GM19025 (cell line): Measurements from ENCODE around the gene HSPG2.

Experiments
- ATAC-seq: cut with Tn5 transposase; IDR thresholded peaks from one replicate; pipeline ENCODE4 v1.9.1; 2021; ENCODE audit warnings: mild to moderate bottlenecking, low read depth, moderate library complexity; ENCODE audit not compliant: unreplicated experiment

The HSPG2 gene

GRCh38 chr1:21775985-21776562 is 161.0 kb downstream of the HSPG2 start:
- ATAC-seq: no peak

- ATAC-seq: no peak
These were observed 161.6 kb downstream of the HSPG2 start for GRCh38 chr1:21775550-21775914.

GRCh38 chr1:21774835-21775549 is 162.1 kb downstream of the HSPG2 start:
- no peak for ATAC-seq

- no peak for ATAC-seq
These were observed 163.5 kb downstream of the HSPG2 start for GRCh38 chr1:21773585-21773984.
